ENCODE data around the gene GTPBP6.
"Not testable (repeated sequence)": the region's sequence is repeated elsewhere in the genome, so short reads cannot be mapped to it uniquely, and the experiment has no call there.

GTPBP6 gene

GRCh38 chrX:351736-352135 is 33.1 kb upstream of the GTPBP6 start:
- DNase-seq = no peak

GRCh38 chrX:351324-351641 is 32.7 kb upstream of the GTPBP6 start:
- not testable (repeated sequence) for DNase-seq

GRCh38 chrX:350534-351323 is 32.1 kb upstream of the GTPBP6 start:
- DNase-seq = no peak

GRCh38 chrX:350148-350533 is 31.5 kb upstream of the GTPBP6 start:
- DNase-seq = no peak

- DNase-seq = no peak
Measured at GRCh38 chrX:349702-350101, 31.1 kb upstream of the GTPBP6 start.

- DNase-seq = no peak
Measured at GRCh38 chrX:349196-349595, 30.6 kb upstream of the GTPBP6 start.

- no peak for DNase-seq
Measured at GRCh38 chrX:348461-349117, 30.0 kb upstream of the GTPBP6 start.

GRCh38 chrX:347351-348117 is 28.9 kb upstream of the GTPBP6 start:
- no peak for DNase-seq

GRCh38 chrX:346034-346813 is 27.6 kb upstream of the GTPBP6 start:
- no peak for DNase-seq

- no peak for DNase-seq
Measured at GRCh38 chrX:345020-345925, 26.7 kb upstream of the GTPBP6 start.

- no peak for DNase-seq
Measured at GRCh38 chrX:344371-344901, 25.8 kb upstream of the GTPBP6 start.

GRCh38 chrX:341541-342101 is 23.0 kb upstream of the GTPBP6 start:
- no peak for DNase-seq

- no peak for DNase-seq
Measured at GRCh38 chrX:340641-341423, 22.2 kb upstream of the GTPBP6 start.

GRCh38 chrX:340121-340520 is 21.5 kb upstream of the GTPBP6 start:
- DNase-seq = no peak

- no peak for DNase-seq
Measured at GRCh38 chrX:338836-339400, 20.3 kb upstream of the GTPBP6 start.

GRCh38 chrX:338281-338835 is 19.8 kb upstream of the GTPBP6 start:
- no peak for DNase-seq

GRCh38 chrX:337331-337831 is 18.8 kb upstream of the GTPBP6 start:
- no peak for DNase-seq

- DNase-seq = no peak
Measured at GRCh38 chrX:336227-336626, 17.6 kb upstream of the GTPBP6 start.

GRCh38 chrX:335758-336155 is 17.2 kb upstream of the GTPBP6 start:
- DNase-seq = no peak

Measured in NCI-H774 (cell line).